HG02870 (cell line): ENCODE measurements around the gene SIRT2.
A peak's percentile ranks its signal among the peaks of the same experiment; 100 is the strongest.

ENCODE experiments used
- ATAC-seq: cut with Tn5 transposase; IDR thresholded peaks from one replicate; pipeline ENCODE4 v1.9.1; 2021; ENCODE audit warnings: mild to moderate bottlenecking, moderate library complexity; ENCODE audit not compliant: unreplicated experiment

The SIRT2 gene

GRCh38 chr19:38845374-38846024, 53.9 kb downstream of the SIRT2 start:
- ATAC-seq, result no peak

- ATAC-seq, result no peak
Observed at GRCh38 chr19:38844093-38844686, 55.2 kb downstream of the SIRT2 start.

DNA sequence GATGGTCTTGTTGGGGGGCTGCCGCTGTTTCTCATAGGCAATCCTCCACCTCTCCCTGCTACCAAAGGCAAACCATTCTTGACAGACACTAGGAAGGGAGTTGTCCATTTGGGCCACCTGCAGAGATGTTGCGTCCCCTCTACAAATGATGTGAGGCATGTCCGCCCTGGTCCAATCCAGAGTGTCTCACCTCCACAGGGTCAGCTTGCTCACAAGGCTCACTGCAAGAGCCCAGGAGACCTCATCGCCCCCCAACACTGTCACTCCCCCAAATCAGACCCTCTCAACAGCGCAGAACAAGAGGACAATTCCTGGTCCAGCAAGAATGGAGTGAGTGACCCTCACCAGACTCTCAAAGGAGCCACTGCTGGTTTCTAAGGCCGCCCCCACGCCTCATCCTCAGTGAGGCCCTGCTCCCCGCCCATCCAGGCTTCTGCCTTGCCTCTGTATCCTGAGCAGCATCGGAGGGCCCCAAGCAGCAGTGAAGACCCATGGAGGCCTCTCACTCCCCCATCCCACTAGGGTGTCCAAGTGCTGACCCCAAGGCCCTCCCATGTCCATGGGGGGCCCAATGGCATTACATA, 56.2 kb downstream of the SIRT2 start:
- ATAC-seq, result no peak

DNA sequence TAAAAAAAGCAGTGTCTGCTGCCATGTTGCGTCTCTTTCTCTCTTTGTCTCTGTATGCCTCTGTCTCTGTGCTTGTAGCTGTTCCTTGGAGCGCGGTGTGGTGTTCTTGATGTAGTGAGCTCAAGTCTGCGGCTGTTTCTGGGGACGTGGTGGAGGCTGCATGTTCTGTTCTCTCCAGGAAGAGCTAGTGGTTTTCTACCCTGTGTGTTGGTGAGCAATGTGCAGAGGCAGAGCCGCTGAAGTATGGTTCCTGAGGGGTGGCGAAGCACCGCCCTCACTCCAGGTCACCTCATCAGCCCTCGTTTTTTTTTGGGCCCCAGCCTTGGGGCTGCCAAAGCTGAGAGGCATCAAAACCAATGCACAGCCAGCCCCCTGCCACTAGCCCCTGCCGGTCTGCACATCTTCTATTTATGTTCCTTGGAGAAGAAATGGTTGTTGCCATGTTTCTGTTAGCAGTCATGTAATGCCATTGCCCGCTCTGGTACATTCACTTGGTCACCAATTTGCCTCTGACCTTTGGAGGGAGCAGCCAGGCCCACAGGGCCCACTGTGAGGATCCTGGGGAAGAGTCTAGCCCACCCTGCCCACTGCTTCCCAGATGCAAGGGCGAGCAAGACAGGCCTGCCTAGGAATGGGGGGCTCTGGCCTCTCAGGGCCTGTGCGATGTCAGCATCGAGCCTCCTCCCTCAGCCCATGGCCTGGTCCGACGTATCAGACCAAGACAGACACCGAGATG, 56.8 kb downstream of the SIRT2 start:
- ATAC-seq, result no peak

DNA sequence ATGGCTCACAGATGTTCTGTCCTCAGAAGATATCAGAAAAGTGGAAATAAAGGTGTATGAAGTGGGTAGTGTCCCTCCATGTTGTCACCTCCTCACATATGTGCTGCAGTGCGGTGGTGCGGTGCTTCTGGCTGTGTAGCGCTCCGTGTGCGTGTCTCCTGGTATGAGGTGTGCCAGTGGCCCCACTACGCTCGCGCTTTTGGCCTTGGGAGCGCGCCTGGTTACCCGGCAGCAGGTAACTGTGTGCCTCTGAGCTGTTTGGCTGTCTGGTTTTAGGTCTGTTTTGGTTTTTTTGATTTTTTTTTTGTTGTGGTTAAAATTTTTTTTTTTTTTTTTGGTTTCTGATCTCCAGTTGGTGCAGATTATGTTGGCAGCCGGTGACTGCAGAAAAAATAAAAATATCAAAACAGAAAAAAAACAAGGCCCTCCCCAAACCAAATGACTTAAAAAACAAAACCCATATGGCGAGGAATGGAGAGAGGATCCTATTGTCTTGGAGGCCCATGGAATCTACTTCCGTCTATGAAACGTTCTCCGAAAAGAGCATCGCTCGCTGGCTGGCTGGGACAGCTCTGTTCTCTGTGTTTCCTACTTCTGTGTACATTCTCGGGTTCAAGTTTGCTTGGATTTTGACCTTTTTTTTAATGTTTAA, 57.5 kb downstream of the SIRT2 start:
- ATAC-seq, result no peak

DNA sequence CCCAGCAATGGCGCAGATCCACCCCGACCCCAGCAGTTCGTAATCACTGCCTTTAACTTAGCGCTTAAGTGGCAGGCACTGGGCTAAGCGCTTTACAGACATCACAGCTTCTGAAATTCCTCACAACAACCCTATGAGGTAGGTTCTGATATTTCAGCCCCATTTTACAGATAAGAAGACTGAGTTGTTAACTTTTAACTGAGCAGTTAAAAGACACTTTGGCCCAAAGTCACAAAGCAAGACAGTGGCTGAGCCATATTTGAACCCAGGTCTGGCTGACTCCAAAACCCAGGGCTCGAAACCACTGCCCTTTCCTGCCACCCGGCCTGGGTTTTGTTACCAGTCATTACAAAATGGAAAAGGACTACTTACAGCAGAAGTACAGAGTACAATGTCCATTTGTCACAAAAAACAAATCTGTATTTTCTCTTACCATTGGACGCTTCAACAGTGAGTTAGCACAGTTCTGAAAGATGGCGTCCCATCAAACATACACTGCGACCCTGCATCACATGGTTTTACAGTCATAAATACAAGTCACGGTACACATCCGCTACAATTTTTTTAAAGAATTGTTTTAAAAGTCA, 58.1 kb downstream of the SIRT2 start:
- no peak for ATAC-seq

- no peak for ATAC-seq
Observed at GRCh38 chr19:38840583-38840968, 58.8 kb downstream of the SIRT2 start.

- no peak for ATAC-seq
Observed at GRCh38 chr19:38839816-38840582, 59.4 kb downstream of the SIRT2 start.

GRCh38 chr19:38838986-38839761, 60.2 kb downstream of the SIRT2 start:
- no peak for ATAC-seq

- no peak for ATAC-seq
Observed at GRCh38 chr19:38838208-38838985, 61.0 kb downstream of the SIRT2 start.

DNA sequence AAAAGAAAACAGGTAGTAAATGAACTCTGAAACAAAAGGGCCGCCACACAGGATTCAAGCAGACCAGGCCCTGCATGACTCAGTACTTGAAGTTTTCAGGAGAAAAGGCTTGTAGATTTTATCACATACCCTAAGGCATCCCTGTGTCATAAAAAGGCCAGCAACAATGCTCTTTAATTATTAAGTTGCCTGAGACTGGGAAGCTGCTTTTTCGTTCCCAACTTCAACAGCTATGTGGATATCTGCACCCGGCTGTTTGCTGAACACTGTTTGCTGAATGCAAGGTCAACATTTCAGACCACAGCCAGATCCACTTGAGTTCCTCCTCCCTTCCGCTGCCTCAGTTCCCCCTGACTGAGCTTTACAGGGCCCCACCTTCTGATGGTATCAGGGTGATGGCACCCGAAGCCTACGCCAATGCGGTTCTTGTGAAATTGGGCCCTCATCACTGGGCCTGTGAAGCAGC, 61.7 kb downstream of the SIRT2 start:
- ATAC-seq, result no peak

GRCh38 chr19:38836983-38837626, 62.3 kb downstream of the SIRT2 start:
- no peak for ATAC-seq

GRCh38 chr19:38836159-38836982, 63.0 kb downstream of the SIRT2 start:
- no peak for ATAC-seq

DNA sequence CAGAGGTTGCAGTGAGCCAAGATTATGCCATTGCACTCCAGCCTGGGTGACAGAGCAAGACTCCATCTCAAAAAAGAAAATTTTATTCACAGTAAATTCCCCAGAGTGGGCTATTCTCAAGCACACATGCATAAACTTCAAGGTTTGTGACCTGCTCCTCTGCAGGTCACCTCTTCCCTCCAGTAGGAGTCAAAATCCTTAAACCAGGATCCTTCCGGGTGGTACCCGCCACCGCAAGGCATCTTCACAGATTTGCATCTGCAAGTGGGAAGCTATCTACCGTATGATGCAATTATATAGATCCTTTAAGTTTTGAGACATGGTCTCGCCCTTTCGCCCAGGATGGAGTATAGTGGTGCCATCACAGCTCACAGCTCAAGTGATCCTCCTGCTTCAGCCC, 64.8 kb downstream of the SIRT2 start:
- ATAC-seq, result no peak

DNA sequence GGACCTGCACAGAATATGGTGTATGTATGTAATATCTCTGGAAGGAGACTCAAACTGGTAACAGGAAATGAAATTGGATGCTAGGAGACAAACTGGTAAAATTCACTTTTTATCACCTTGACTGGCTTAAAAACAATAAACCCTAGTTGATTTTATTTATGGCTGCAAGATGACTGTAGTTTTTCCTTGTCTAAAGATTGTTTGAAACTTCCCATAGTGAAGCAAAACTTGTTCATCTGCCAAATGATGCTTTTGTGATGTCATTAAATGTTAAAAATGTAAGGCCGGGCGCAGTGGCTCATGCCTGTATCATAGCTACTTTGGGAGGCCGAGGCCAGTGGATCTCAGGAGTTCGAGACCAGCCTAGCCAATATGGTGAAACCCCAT, 65.3 kb downstream of the SIRT2 start:
- ATAC-seq, result no peak

DNA sequence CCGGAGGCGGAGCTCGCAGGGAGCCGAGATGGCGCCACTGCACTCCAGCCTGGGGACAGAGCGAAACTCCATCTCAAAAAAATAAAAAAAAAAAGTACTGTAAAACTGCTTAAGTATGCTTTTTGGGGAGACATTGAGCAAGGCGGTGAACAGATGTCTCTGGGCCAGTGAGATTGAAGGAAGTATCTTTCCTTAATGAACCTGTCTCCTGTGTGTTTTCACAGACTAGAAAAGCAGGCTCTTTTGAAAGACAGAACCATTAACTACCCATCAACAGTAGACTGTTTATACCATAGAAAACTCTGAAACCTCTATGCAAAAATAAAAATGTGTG, 66.4 kb downstream of the SIRT2 start:
- no peak for ATAC-seq

DNA sequence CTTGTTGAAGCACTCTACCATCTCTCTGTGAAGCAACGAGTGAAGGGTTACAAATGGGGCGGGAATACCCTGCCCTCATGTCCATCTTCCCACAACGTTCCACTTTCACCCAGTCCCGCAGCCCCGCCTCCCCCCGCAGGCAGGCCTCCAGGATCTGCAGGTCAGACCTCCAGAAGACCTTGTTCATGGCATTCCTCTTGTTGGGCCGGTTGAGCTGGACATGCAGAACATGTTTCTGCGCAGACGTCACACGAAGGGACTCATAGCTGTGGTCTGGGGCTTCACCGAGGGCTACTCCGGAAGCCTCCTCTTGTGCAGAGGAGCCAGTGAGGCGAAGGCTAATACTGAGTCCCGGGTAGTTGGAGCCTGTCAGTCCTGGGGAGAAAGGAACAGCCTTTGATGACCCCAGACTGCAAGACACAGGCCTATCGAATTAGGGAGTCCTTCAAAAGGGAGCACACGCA, 68.2 kb downstream of the SIRT2 start:
- ATAC-seq, result peak; percentile 51
